Loucy (cell line): ENCODE measurements around the gene OR8J3.

Experiments
- H2AFZ ChIP-seq: fragments of 200-600 bp; sonication (generic); 2 replicates; pipeline ENCODE4 v1.6.0; 2016; ENCODE audit warnings: antibody characterized with exemption, mild to moderate bottlenecking, low read length, moderate library complexity
- H3F3A ChIP-seq: fragments of 200-600 bp; 2 replicates; pipeline ENCODE4 v1.6.0; 2016; ENCODE audit warnings: antibody characterized with exemption, low read depth, mild to moderate bottlenecking
- H3K27me3 ChIP-seq: fragments of 200-600 bp; sonication (generic); 2 replicates; pipeline ENCODE4 v1.6.1; 2014; ENCODE audit warnings: low read length, mild to moderate bottlenecking; ENCODE audit not compliant: insufficient read depth, poor library complexity, severe bottlenecking
- H3K36me3 ChIP-seq: fragments of 200-600 bp; sonication (generic); 2 replicates; pipeline ENCODE4 v1.6.1; 2016; ENCODE audit warnings: low read length; ENCODE audit not compliant: insufficient read depth
- H3K4me1 ChIP-seq: fragments of 200-600 bp; sonication (generic); 2 replicates; pipeline ENCODE4 v1.5.1; 2014; ENCODE audit warnings: low read length, mild to moderate bottlenecking; ENCODE audit not compliant: insufficient read depth, poor library complexity, severe bottlenecking
- H3K4me2 ChIP-seq: fragments of 200-600 bp; sonication (generic); 2 replicates; pipeline ENCODE4 v1.6.0; 2014; ENCODE audit warnings: antibody characterized with exemption, low read length, low read depth, mild to moderate bottlenecking; ENCODE audit not compliant: poor library complexity, severe bottlenecking
- H3K4me3 ChIP-seq: fragments of 200-600 bp; sonication (generic); 2 replicates; pipeline ENCODE4 v1.5.1; 2014; ENCODE audit warnings: low read length, mild to moderate bottlenecking, mixed read lengths; ENCODE audit not compliant: poor library complexity, severe bottlenecking
- H3K79me2 ChIP-seq: fragments of 200-600 bp; sonication (generic); 2 replicates; pipeline ENCODE4 v1.6.1; 2014; ENCODE audit warnings: low read length; ENCODE audit not compliant: insufficient read depth
- H3K9ac ChIP-seq: fragments of 200-600 bp; sonication (generic); 2 replicates; pipeline ENCODE4 v1.6.0; 2014; ENCODE audit warnings: mild to moderate bottlenecking, low read depth, low read length, moderate library complexity; ENCODE audit not compliant: poor library complexity, severe bottlenecking
- H3K9me2 ChIP-seq: fragments of 200-600 bp; sonication (generic); replicated peaks from 2 replicates; pipeline ENCODE4 v1.6.1; 2016; ENCODE audit warnings: low read depth, low read length, mixed read lengths
- H3K9me3 ChIP-seq: fragments of 200-600 bp; sonication (generic); 2 replicates; pipeline ENCODE4 v1.6.1; 2014; ENCODE audit warnings: mild to moderate bottlenecking, antibody characterized with exemption, low read length, low read depth; ENCODE audit not compliant: insufficient read depth
- H4K20me1 ChIP-seq: fragments of 200-600 bp; sonication (generic); 2 replicates; pipeline ENCODE4 v1.6.0; 2014; ENCODE audit warnings: antibody characterized with exemption, low read length, mild to moderate bottlenecking; ENCODE audit not compliant: insufficient read depth, poor library complexity, severe bottlenecking
- CTCF ChIP-seq: fragments of 200-600 bp; sonication (generic); conservative IDR thresholded peaks from 2 replicates; pipeline ENCODE4 v1.5.1; 2014; ENCODE audit warnings: mild to moderate bottlenecking, antibody characterized with exemption, low read length
- EZH2phosphoT487 ChIP-seq: fragments of 200-600 bp; IDR thresholded peaks from 2 replicates; pipeline ENCODE4 v1.6.1; 2018; ENCODE audit warnings: antibody characterized with exemption, mild to moderate bottlenecking, moderate library complexity, borderline replicate concordance

OR8J3 gene

GRCh38 chr11:56122073-56122472, 17.9 kb downstream of the OR8J3 start, which contains the start of gene OR8H3:
OR8H3 (plus strand) TSS chr11:56122373; CDS start chr11:56122373, 0 bp downstream.
- no peaks in the 10 kb centered on the region for H3K36me3 ChIP-seq
- H3F3A ChIP-seq = no peaks in the 10 kb centered on the region
- TF ChIP-seq CTCF = no peak
- no peak for TF ChIP-seq EZH2phosphoT487
- no peak within 1 kb of the TSS for H3K4me2 ChIP-seq
- H3K9ac ChIP-seq = no peak within 1 kb of the TSS
- no peak within 1 kb of the TSS for H2AFZ ChIP-seq
- H3K27me3 ChIP-seq = no peaks in the 10 kb centered on the region
- H3K9me3 ChIP-seq = no peaks in the 10 kb centered on the region
- no peaks in the 10 kb centered on the region for H3K79me2 ChIP-seq
- H3K9me2 ChIP-seq = no peaks in the 10 kb centered on the region
- H3K4me3 ChIP-seq = no peak within 1 kb of the TSS
- no peaks in the 10 kb centered on the region for H3K4me1 ChIP-seq
- H4K20me1 ChIP-seq = no peaks in the 10 kb centered on the region

- H3K79me2 ChIP-seq = no peaks in the 10 kb centered on the region
- H3K27me3 ChIP-seq = no peaks in the 10 kb centered on the region
- H3K9ac ChIP-seq = no peak within 1 kb of the TSS
- no peaks in the 10 kb centered on the region for H3K36me3 ChIP-seq
- no peak within 1 kb of the TSS for H3K4me3 ChIP-seq
- H4K20me1 ChIP-seq = no peaks in the 10 kb centered on the region
- no peaks in the 10 kb centered on the region for H3K4me1 ChIP-seq
- no peak within 1 kb of the TSS for H3K4me2 ChIP-seq
- no peak within 1 kb of the TSS for H2AFZ ChIP-seq
- H3K9me2 ChIP-seq = no peaks in the 10 kb centered on the region
- H3K9me3 ChIP-seq = no peaks in the 10 kb centered on the region
- TF ChIP-seq EZH2phosphoT487 (no peak), CTCF (no peak)
- no peaks in the 10 kb centered on the region for H3F3A ChIP-seq
Observed at GRCh38 chr11:56103210-56103737, 36.7 kb downstream of the OR8J3 start, which contains the start of gene OR8H2. OR8H2 (plus strand) TSS chr11:56103687; CDS start chr11:56105043, 1,356 bp downstream.

GRCh38 chr11:56093008-56093407, 47.0 kb downstream of the OR8J3 start, which contains the start of gene OR8I2:
OR8I2 (plus strand) TSS chr11:56093308; CDS start chr11:56093308, 0 bp downstream.
- H2AFZ ChIP-seq = no peak within 1 kb of the TSS
- no peak within 1 kb of the TSS for H3K4me2 ChIP-seq
- no peaks in the 10 kb centered on the region for H3F3A ChIP-seq
- H3K4me3 ChIP-seq = no peak within 1 kb of the TSS
- H3K36me3 ChIP-seq = no peaks in the 10 kb centered on the region
- H3K79me2 ChIP-seq = no peaks in the 10 kb centered on the region
- no peak within 1 kb of the TSS for H3K9ac ChIP-seq
- H3K9me3 ChIP-seq = no peaks in the 10 kb centered on the region
- no peaks in the 10 kb centered on the region for H3K4me1 ChIP-seq
- no peak for TF ChIP-seq EZH2phosphoT487
- no peak for TF ChIP-seq CTCF
- no peaks in the 10 kb centered on the region for H4K20me1 ChIP-seq
- H3K27me3 ChIP-seq = no peaks in the 10 kb centered on the region
- H3K9me2 ChIP-seq = no peaks in the 10 kb centered on the region
